Activated T-cell treated with anti-CD3 and anti-CD28 coated beads, Interleukin-2, amount 50 U/mL, for 24 hours (primary cell): ENCODE results near the gene RAD51B.

Experiments
- DNase-seq: peaks from one replicate; pipeline ENCODE4 v3.0.0-alpha.2; 2020
- H3K27ac Mint-ChIP-seq: 2 replicates; pipeline ENCODE4 v1.8.0; 2020; ENCODE audit warnings: mild to moderate bottlenecking, mixed read lengths
- H3K27me3 Mint-ChIP-seq: 2 replicates; pipeline ENCODE4 v1.8.0; 2020; ENCODE audit warnings: mixed read lengths
- H3K36me3 Mint-ChIP-seq: 2 replicates; pipeline ENCODE4 v1.8.0; 2020; ENCODE audit warnings: low read depth, mixed read lengths
- H3K4me1 Mint-ChIP-seq: 2 replicates; pipeline ENCODE4 v1.8.0; 2020; ENCODE audit warnings: low read depth, mixed read lengths
- H3K4me3 Mint-ChIP-seq: 2 replicates; pipeline ENCODE4 v1.8.0; 2020; ENCODE audit warnings: mild to moderate bottlenecking, moderate library complexity, mixed read lengths
- H3K9me3 Mint-ChIP-seq: 2 replicates; pipeline ENCODE4 v1.8.0; 2020; ENCODE audit warnings: mixed read lengths

Gene RAD51B

GRCh38 chr14:67900231-67900630, 80.7 kb downstream of the RAD51B start:
- Mint-ChIP-seq H3K4me3 (no peak overlapping the region), H3K36me3 (peaks cover 2% of the 10 kb centered on the region), H3K27ac (no peak overlapping the region), H3K9me3 (peaks cover 9% of the 10 kb centered on the region), H3K27me3 (no peaks in the 10 kb centered on the region), H3K4me1 (peaks cover 7% of the 10 kb centered on the region)
- DNase-seq = no peak

- DNase-seq = no peak
- peaks cover 8% of the 10 kb centered on the region for H3K9me3 Mint-ChIP-seq
- no peak overlapping the region for H3K27ac Mint-ChIP-seq
- no peaks in the 10 kb centered on the region for H3K4me1 Mint-ChIP-seq
- H3K36me3 Mint-ChIP-seq = peaks cover 2% of the 10 kb centered on the region
- no peak overlapping the region for H3K4me3 Mint-ChIP-seq
- H3K27me3 Mint-ChIP-seq = no peaks in the 10 kb centered on the region
Observed at GRCh38 chr14:67908052-67908754, 88.6 kb downstream of the RAD51B start.

GRCh38 chr14:67911562-67911961, 92.0 kb downstream of the RAD51B start:
- Mint-ChIP-seq H3K36me3 (no peaks in the 10 kb centered on the region), H3K4me1 (no peaks in the 10 kb centered on the region), H3K27me3 (no peaks in the 10 kb centered on the region), H3K9me3 (no peaks in the 10 kb centered on the region), H3K27ac (no peak overlapping the region), H3K4me3 (no peak overlapping the region)
- no peak for DNase-seq

GRCh38 chr14:67916430-67916829, 96.9 kb downstream of the RAD51B start:
- DNase-seq = no peak
- Mint-ChIP-seq H3K4me3 (no peak overlapping the region), H3K9me3 (no peaks in the 10 kb centered on the region), H3K27me3 (no peaks in the 10 kb centered on the region), H3K27ac (no peak overlapping the region), H3K36me3 (no peaks in the 10 kb centered on the region), H3K4me1 (no peaks in the 10 kb centered on the region)

GRCh38 chr14:67917006-67917405, 97.4 kb downstream of the RAD51B start:
- Mint-ChIP-seq H3K27me3 (no peaks in the 10 kb centered on the region), H3K36me3 (no peaks in the 10 kb centered on the region), H3K9me3 (no peaks in the 10 kb centered on the region), H3K4me1 (no peaks in the 10 kb centered on the region), H3K4me3 (no peak overlapping the region), H3K27ac (no peak overlapping the region)
- no peak for DNase-seq

GRCh38 chr14:67918838-67919237, 99.3 kb downstream of the RAD51B start:
- H3K9me3 Mint-ChIP-seq = no peaks in the 10 kb centered on the region
- no peak overlapping the region for H3K27ac Mint-ChIP-seq
- H3K4me1 Mint-ChIP-seq = no peaks in the 10 kb centered on the region
- H3K4me3 Mint-ChIP-seq = no peak overlapping the region
- DNase-seq = no peak
- H3K36me3 Mint-ChIP-seq = peaks cover 4% of the 10 kb centered on the region
- no peaks in the 10 kb centered on the region for H3K27me3 Mint-ChIP-seq

GRCh38 chr14:67919259-67920032, 99.9 kb downstream of the RAD51B start:
- DNase-seq = no peak
- no peak overlapping the region for H3K4me3 Mint-ChIP-seq
- no peak overlapping the region for H3K27ac Mint-ChIP-seq
- peaks cover 7% of the 10 kb centered on the region for H3K36me3 Mint-ChIP-seq
- H3K9me3 Mint-ChIP-seq = no peaks in the 10 kb centered on the region
- H3K27me3 Mint-ChIP-seq = no peaks in the 10 kb centered on the region
- H3K4me1 Mint-ChIP-seq = no peaks in the 10 kb centered on the region

GRCh38 chr14:67926821-67927220, 107.2 kb downstream of the RAD51B start:
- H3K27me3 Mint-ChIP-seq = no peaks in the 10 kb centered on the region
- no peak overlapping the region for H3K27ac Mint-ChIP-seq
- H3K9me3 Mint-ChIP-seq = peaks cover 29% of the 10 kb centered on the region
- no peaks in the 10 kb centered on the region for H3K4me1 Mint-ChIP-seq
- no peak overlapping the region for H3K4me3 Mint-ChIP-seq
- DNase-seq = no peak
- H3K36me3 Mint-ChIP-seq = peaks cover 30% of the 10 kb centered on the region

- H3K36me3 Mint-ChIP-seq = peaks cover 30% of the 10 kb centered on the region
- H3K4me1 Mint-ChIP-seq = no peaks in the 10 kb centered on the region
- H3K9me3 Mint-ChIP-seq = peaks cover 29% of the 10 kb centered on the region
- no peaks in the 10 kb centered on the region for H3K27me3 Mint-ChIP-seq
- DNase-seq = no peak
- H3K4me3 Mint-ChIP-seq = no peak overlapping the region
- H3K27ac Mint-ChIP-seq = no peak overlapping the region
Observed at GRCh38 chr14:67927244-67927643, 107.7 kb downstream of the RAD51B start.

- Mint-ChIP-seq H3K27me3 (no peaks in the 10 kb centered on the region), H3K4me1 (no peaks in the 10 kb centered on the region), H3K9me3 (peaks cover 29% of the 10 kb centered on the region), H3K27ac (no peak overlapping the region), H3K4me3 (no peak overlapping the region), H3K36me3 (peaks cover 29% of the 10 kb centered on the region)
- no peak for DNase-seq
Observed at GRCh38 chr14:67928375-67928774, 108.8 kb downstream of the RAD51B start.

GRCh38 chr14:67932708-67933246, 113.2 kb downstream of the RAD51B start:
- no peak for DNase-seq

GRCh38 chr14:67933266-67933665, 113.7 kb downstream of the RAD51B start:
- H3K4me3 Mint-ChIP-seq = no peak overlapping the region
- H3K36me3 Mint-ChIP-seq = peaks cover 5% of the 10 kb centered on the region
- peaks cover 3% of the 10 kb centered on the region for H3K4me1 Mint-ChIP-seq
- peaks cover 17% of the 10 kb centered on the region for H3K9me3 Mint-ChIP-seq
- no peak overlapping the region for H3K27ac Mint-ChIP-seq
- no peaks in the 10 kb centered on the region for H3K27me3 Mint-ChIP-seq
- no peak for DNase-seq

More at GRCh38 chr14:67932708-67933246, 113.2 kb downstream of the RAD51B start:
- H3K27me3 Mint-ChIP-seq = no peaks in the 10 kb centered on the region
- peaks cover 9% of the 10 kb centered on the region for H3K36me3 Mint-ChIP-seq
- no peak overlapping the region for H3K27ac Mint-ChIP-seq
- H3K4me1 Mint-ChIP-seq = peaks cover 3% of the 10 kb centered on the region
- no peak overlapping the region for H3K4me3 Mint-ChIP-seq
- peaks cover 22% of the 10 kb centered on the region for H3K9me3 Mint-ChIP-seq

- peaks cover 5% of the 10 kb centered on the region for H3K36me3 Mint-ChIP-seq
- H3K27ac Mint-ChIP-seq = no peak overlapping the region
- peaks cover 3% of the 10 kb centered on the region for H3K4me1 Mint-ChIP-seq
- no peak overlapping the region for H3K4me3 Mint-ChIP-seq
- H3K27me3 Mint-ChIP-seq = no peaks in the 10 kb centered on the region
- peaks cover 11% of the 10 kb centered on the region for H3K9me3 Mint-ChIP-seq
- DNase-seq = no peak
Observed at GRCh38 chr14:67934087-67934486, 114.5 kb downstream of the RAD51B start.

GRCh38 chr14:67934862-67935261, 115.3 kb downstream of the RAD51B start:
- no peak for DNase-seq
- Mint-ChIP-seq H3K4me3 (no peak overlapping the region), H3K4me1 (peaks cover 3% of the 10 kb centered on the region), H3K36me3 (peaks cover 5% of the 10 kb centered on the region), H3K27me3 (no peaks in the 10 kb centered on the region), H3K9me3 (peaks cover 7% of the 10 kb centered on the region), H3K27ac (no peak overlapping the region)

- H3K9me3 Mint-ChIP-seq = peaks cover 2% of the 10 kb centered on the region
- no peak overlapping the region for H3K27ac Mint-ChIP-seq
- no peak overlapping the region for H3K4me3 Mint-ChIP-seq
- no peaks in the 10 kb centered on the region for H3K27me3 Mint-ChIP-seq
- peaks cover 3% of the 10 kb centered on the region for H3K4me1 Mint-ChIP-seq
- H3K36me3 Mint-ChIP-seq = peaks cover 2% of the 10 kb centered on the region
- DNase-seq = no peak
Observed at GRCh38 chr14:67935371-67935770, 115.8 kb downstream of the RAD51B start.
